Pancreas (tissue), 10 donors: Measurements from ENCODE around the gene GPRASP3. TPM values are rescaled to one million over a fixed set of nuclear protein-coding genes. Genes with fewer than 3 reads are reported as not detected.

Source experiments
- ATAC-seq, 4 donors: fragments of 200-7000 bp; cut with Tn5 transposase; one replicate each; pipeline versions ENCODE4 v1.8.0 to v1.9.1; 2020; ENCODE audit warnings: mild to moderate bottlenecking in 4 of 4, moderate library complexity in 4 of 4
- DNase-seq, 6 donors: peaks; one replicate each; pipeline ENCODE4 v3.0.0-alpha.2; 2020
- FAIRE-seq: peaks from 2 replicates; lab custom pipeline; 2012; peaks lifted over from hg19 to GRCh38; lab: Jason Lieb, UNC
- H3K27ac ChIP-seq, 4 donors: fragments of 200-600 bp; sonication (generic); 1 replicate in 3 of 4; 2 replicates in 1 of 4; pipeline versions ENCODE4 v1.5.0 to v1.8.0; 2020
- H3K27me3 ChIP-seq, 4 donors: fragments of 200-600 bp; one replicate each; pipeline ENCODE4 v1.8.0; 2021
- H3K36me3 ChIP-seq, 3 donors: fragments of 200-600 bp; sonication (generic) in 1 of 3; one replicate each; pipeline versions ENCODE4 v1.5.0 to v1.8.0; 2020 to 2021
- H3K4me1 ChIP-seq, 3 donors: fragments of 200-600 bp; one replicate each; pipeline ENCODE4 v1.8.0; 2021
- H3K4me3 ChIP-seq, 4 donors: fragments of 200-600 bp; sonication (generic) in 2 of 4; one replicate each; pipeline versions ENCODE4 v1.5.0 to v1.8.0; 2020 to 2021
- H3K9me3 ChIP-seq, 4 donors: fragments of 200-600 bp; one replicate each; pipeline ENCODE4 v1.8.0; 2021
- WGBS, 2 donors: extraction: QIAGEN DNeasy Blood & Tissue Kit; methylation state at CpG; one replicate each; pipeline ENCODE4 v1.1.7; 2013; 5-methylcytosine and 5-hydroxymethylcytosine counted together
- intact Hi-C, 3 donors: fragments of 100-400 bp; cut with DNase I; formaldehyde crosslinking; loops; one replicate each; pipeline versions ENCODE4 v1.11.1 to v1.14.2; 2022
- polyA plus RNA-seq, 2 donors: library from polyadenylated mRNA; stranded (reverse); fragments of 200-250 nt; gene quantifications; one replicate each; pipeline ENCODE4 v1.2.3, GENCODE V29; 2013
- total RNA-seq, 6 donors: library from RNA; stranded (reverse); fragmentation: NEBNext Ultra II Directional in 4 of 6; extraction: Animal tissue kit (Norgen Biotek cat#: 25700) in 4 of 6; gene quantifications; one replicate each; pipeline versions ENCODE4 v1.2.1 to v1.2.4, GENCODE V29; 2021 to 2023
- TF ChIP-seq, protein P1 (sequence below), 4 donors: fragments of 200-600 bp; sonication (generic) in 3 of 4; IDR thresholded peaks; one replicate each; pipeline versions ENCODE4 v1.5.0 to v1.8.0; 2021; ENCODE audit warnings: antibody characterized with exemption in 4 of 4
- donor health status: healthy with polysubstance abuse.
- donor health status: DM: no; HTN: no; CAD: no; lungs with moderate emphysema.
- donor health status: DM: no; HTN: no; CAD: no.
- donor health status: control.
- donor health status: control.
- donor health status: Bipolar disorder and iron deficiency.
- donor health status: DM: yes; HTN: yes; CAD: no.
- donor health status: DM: no; HTN: no; CAD: no.
- donor health status: DM: no; HTN: no; CAD: no.
- donor health status: DM: yes; HTN: yes; CAD: no.

Gene GPRASP3
- total and polyA plus RNA-seq, 8 donors, result 0.57 to 3.6 (median 2.5) TPM

DNA sequence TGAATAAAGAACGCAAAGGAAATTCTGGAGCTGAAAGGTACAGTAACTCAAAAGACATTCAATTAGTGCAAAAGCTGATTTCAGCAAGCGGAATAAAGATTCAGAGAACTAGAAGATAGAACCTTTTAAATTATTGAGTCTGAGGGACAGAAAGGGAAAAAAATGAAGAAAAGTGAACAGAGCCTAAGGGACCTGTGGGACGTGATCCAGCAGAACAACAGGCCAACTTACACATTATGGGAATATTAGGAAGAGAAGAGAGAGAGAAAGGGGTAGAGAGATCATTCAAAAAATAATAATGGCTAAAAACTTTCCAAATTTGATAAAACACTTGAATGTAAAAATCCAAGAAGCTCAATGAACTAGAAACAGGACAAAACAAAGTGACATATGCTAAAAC, 25.8 kb upstream of the GPRASP3 start:
- intact Hi-C loops, result no loop called here
- WGBS, 2 donors, result 73 to 98% methylated on average over 3 of the region's 3 CpGs
- ATAC-seq, result no peak
- TF ChIP-seq, protein P1, sequence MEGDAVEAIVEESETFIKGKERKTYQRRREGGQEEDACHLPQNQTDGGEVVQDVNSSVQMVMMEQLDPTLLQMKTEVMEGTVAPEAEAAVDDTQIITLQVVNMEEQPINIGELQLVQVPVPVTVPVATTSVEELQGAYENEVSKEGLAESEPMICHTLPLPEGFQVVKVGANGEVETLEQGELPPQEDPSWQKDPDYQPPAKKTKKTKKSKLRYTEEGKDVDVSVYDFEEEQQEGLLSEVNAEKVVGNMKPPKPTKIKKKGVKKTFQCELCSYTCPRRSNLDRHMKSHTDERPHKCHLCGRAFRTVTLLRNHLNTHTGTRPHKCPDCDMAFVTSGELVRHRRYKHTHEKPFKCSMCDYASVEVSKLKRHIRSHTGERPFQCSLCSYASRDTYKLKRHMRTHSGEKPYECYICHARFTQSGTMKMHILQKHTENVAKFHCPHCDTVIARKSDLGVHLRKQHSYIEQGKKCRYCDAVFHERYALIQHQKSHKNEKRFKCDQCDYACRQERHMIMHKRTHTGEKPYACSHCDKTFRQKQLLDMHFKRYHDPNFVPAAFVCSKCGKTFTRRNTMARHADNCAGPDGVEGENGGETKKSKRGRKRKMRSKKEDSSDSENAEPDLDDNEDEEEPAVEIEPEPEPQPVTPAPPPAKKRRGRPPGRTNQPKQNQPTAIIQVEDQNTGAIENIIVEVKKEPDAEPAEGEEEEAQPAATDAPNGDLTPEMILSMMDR (IDR thresholded peaks at IDR 0.05), result no peak
- no peaks in the 10 kb centered on the region for H3K4me1 ChIP-seq
- H3K27ac ChIP-seq, result no peak overlapping the region
- no peaks in the 10 kb centered on the region for H3K27me3 ChIP-seq
- no peak overlapping the region for H3K4me3 ChIP-seq
- no peaks in the 10 kb centered on the region for H3K36me3 ChIP-seq
- no peak for FAIRE-seq
- no peaks in the 10 kb centered on the region for H3K9me3 ChIP-seq
- DNase-seq, result no peak

DNA sequence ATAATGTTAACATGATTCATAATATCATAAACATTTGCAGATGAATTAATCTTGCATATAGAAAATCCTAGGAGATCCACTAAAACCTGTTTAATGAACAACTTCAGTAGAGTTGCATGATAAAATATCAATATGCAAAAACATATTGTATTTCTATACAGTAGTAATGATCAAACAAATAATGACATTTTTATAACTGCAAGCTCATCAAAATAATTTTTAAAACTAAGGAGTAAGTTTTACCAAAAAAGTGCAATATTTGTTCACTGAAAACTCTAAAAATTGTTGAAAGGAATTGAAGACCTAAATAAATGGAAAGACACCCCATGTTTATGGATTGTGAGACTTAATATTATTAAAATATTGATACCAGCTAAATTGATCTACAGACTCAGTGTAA, 24.2 kb upstream of the GPRASP3 start:
- no peaks in the 10 kb centered on the region for H3K27me3 ChIP-seq
- ATAC-seq, result no peak
- no peaks in the 10 kb centered on the region for H3K9me3 ChIP-seq
- no peaks in the 10 kb centered on the region for H3K36me3 ChIP-seq
- TF ChIP-seq, protein P1 (IDR thresholded peaks at IDR 0.05), result no peak
- no peaks in the 10 kb centered on the region for H3K4me1 ChIP-seq
- FAIRE-seq, result no peak
- H3K27ac ChIP-seq, result no peak overlapping the region
- no peak for DNase-seq
- H3K4me3 ChIP-seq, result no peak overlapping the region
- intact Hi-C loops, result no loop called here

DNA sequence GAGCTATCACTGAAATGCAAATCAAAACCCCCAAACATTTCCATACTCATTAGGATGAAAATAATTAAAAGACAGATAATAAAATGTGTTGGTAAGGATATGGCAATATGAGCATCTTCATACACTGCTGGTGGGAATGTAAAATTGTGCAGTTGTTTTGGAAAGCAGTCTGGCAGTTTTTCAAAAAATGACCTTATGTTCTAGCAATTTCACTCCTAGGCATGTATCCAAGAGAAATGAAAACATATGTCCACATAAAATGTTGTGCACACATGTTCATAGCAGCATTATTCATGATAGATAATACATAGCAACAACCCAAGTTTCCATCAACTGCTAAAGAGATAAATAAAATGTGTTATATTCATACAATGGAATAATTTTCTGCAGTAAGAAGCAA, 23.0 kb upstream of the GPRASP3 start:
- TF ChIP-seq, protein P1 (IDR thresholded peaks at IDR 0.05), result no peak
- peak; percentile 70 for FAIRE-seq
- Histone ChIP-seq H3K4me3 (no peak overlapping the region), H3K4me1 (no peaks in the 10 kb centered on the region), H3K27me3 (no peaks in the 10 kb centered on the region), H3K27ac (no peak overlapping the region), H3K36me3 (no peaks in the 10 kb centered on the region), H3K9me3 (no peaks in the 10 kb centered on the region)
- DNase-seq, result no peak
- intact Hi-C loops, result no loop called here
- ATAC-seq, result no peak

DNA sequence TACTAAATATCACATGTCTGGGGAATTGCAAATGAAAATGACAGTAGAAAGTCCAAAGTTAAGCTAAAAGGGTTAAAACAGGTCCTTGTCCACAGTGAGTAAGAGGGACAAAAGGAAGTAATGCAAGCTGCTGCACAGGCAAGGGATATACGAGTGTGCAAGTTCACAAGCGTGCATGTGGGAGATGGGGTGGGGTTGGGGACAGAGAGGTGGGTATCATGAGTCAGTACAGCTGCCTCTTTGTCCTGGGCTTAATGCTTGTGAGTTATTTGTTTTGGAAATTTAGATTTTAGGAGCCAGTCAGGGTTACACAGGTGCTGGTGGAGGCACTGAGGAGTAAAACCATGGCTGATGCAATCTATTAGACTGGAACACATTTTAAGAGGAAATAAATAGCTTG, 11.6 kb upstream of the GPRASP3 start:
- no peak for ATAC-seq
- WGBS, 2 donors, result 70 to 72% methylated on average over 2 of the region's 2 CpGs
- no peak for FAIRE-seq
- Histone ChIP-seq H3K36me3 (no peaks in the 10 kb centered on the region), H3K27ac (no peak overlapping the region), H3K27me3 (no peaks in the 10 kb centered on the region), H3K4me3 (no peak overlapping the region), H3K4me1 (no peaks in the 10 kb centered on the region), H3K9me3 (no peaks in the 10 kb centered on the region)
- TF ChIP-seq, protein P1 (IDR thresholded peaks at IDR 0.05), result no peak
- intact Hi-C loops, result no loop called here
- DNase-seq, result no peak

DNA sequence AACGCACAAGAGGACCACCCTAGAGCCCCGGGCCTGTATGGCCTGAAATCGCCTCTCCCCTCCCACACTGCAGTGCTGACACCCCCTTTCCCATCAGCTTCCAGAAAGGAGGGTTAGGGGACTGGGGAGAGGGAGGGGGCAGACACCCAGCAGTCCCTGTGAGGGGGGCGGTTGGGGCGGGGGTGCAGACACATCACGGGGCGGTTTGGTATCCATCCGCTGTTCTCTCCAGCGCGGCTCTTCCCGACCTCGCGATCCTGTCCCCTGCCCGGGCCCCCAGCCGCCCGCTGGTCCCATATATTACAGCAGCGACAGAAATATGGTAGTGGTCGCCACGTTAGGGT, 8.7 kb upstream of the GPRASP3 start:
- H3K4me1 ChIP-seq, result no peaks in the 10 kb centered on the region
- TF ChIP-seq, protein P1 (IDR thresholded peaks at IDR 0.05), result no peak
- intact Hi-C loops, result no loop called here
- H3K4me3 ChIP-seq, result peak overlapping the region in 3 of 4 donors; percentile 40 to 60 (median 58)
- no peak overlapping the region for H3K27ac ChIP-seq
- peak in 1 of 6 donors; percentile 58 for DNase-seq
- H3K9me3 ChIP-seq, result no peaks in the 10 kb centered on the region
- H3K36me3 ChIP-seq, result no peaks in the 10 kb centered on the region
- H3K27me3 ChIP-seq, result no peaks in the 10 kb centered on the region
- WGBS, 2 donors, result 14 to 31% methylated on average over 19 of the region's 19 CpGs
- no peak for FAIRE-seq
- ATAC-seq, result no peak
